ENCODE data around the gene TSPAN14.

TSPAN14 gene

GRCh38 chr10:80454513-80455460, 677 bp downstream of the TSPAN14 start:
- DNase-seq (ENCODE audit: low spot score): peak; percentile 57

DNA sequence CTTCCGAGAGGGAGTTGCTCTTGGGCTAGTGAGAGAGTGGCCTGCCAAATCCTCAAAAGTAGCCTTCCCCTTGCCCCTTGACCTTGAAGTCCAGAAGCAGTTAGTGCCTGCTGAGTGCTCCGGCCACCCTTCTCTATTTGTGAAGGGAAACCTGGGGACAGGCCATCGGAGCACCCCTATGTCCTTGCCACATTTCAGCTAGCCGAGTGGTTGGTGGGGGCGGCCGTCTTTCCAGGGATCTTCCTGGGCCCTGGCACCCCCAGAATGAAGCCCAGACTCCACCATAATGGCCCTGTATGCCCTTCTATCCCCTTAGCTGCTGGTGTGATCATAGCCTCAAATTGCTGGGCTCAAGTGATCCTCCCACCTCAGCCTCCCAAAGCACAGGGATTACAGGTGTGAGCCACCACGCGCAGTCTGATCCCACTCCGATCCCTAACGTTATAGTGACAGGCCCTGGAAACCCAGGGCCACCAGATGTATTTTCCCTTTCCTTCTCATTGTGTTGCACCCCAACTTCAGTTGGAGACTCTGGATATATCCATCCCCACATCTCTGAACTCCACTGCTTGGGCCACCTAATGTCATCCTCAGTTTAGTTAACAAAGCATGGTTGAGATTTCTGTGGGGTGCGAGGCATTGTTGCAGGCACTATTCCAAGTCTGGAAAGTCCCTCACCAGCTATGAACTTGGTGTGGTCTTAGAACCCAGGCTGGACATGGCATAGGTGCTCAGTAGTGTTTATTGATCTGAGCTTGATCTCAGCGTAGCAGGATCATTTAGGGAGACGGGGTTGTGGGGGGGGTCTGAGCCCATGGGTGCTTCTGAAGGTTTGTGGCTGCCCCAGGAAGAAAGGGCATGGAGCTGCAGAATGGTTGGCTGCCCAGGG, 1.6 kb downstream of the TSPAN14 start:
- no peak for DNase-seq (ENCODE audit: low spot score)

DNA sequence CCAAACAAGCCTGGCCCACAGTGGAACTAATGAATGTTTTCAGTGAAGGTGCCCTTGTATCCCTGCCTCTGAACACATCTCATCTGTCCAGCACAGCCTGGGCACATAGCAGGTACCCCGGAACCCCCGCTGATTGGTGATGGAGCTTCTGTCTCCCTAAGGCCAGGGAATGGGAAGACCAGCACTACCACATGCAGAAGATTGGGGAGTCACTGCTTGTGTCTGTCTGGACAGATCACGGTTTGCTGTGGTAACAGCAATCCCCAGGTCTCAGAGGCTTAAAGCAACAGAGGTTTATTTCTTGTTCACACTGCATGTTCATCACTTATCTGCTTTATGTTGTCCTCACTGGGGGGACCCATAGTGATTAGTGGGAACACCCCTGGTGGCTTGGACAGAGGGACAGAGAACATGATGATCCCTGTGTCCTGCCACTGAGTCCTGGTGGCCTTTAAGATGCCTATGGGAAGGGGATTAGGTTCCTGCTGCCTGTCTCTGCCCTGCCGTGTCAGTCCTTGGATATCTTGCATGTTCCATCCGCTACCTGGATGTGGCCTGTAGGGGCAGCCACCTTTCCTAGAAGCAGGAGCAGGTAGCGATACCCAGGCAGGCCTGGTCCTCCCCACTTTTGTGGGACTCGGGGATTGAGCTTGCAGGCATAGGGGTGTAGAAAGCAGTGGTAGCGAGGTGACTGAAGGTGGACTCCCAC, 3.6 kb downstream of the TSPAN14 start:
- DNase-seq (ENCODE audit: low spot score): no peak

DNA sequence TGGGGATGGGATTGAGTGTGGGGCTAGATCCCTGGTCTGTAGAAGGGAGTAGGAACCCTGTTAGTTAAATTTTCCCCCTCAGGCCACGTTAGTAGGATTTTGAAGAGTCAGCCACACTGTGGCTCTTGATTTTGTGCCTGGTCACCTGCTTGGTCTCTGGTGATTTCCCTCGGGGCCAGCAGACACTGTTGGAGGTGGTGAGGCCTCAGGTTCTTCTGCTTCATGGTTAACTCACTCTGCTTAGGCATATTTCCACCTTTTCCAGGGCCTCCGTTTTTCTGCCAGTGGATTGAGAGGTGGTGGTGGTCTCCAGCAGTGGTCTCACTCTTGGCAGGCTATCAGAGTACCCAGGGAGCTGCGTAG, 4.1 kb downstream of the TSPAN14 start:
- no peak for DNase-seq (ENCODE audit: low spot score)

DNA sequence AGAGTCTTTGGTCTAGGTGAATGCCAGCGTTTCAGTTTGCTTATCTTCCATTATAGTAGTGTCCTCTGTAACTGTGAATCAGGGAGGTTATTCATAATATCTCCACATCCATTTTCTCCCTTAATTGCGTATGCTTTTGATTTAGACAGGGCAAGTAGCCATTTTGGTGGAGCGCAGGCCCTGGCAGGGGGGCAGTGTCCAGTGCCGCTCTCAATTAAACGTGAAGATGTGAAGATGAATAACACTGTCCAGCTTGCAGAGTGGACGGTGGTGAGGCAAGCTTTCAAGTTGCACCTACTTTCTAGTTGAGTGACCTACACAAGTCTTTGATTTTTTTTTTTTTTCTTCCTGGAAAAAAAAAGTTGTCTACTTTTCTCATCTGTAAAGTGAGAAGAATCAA, 4.5 kb downstream of the TSPAN14 start:
- DNase-seq (ENCODE audit: low spot score): no peak

DNA sequence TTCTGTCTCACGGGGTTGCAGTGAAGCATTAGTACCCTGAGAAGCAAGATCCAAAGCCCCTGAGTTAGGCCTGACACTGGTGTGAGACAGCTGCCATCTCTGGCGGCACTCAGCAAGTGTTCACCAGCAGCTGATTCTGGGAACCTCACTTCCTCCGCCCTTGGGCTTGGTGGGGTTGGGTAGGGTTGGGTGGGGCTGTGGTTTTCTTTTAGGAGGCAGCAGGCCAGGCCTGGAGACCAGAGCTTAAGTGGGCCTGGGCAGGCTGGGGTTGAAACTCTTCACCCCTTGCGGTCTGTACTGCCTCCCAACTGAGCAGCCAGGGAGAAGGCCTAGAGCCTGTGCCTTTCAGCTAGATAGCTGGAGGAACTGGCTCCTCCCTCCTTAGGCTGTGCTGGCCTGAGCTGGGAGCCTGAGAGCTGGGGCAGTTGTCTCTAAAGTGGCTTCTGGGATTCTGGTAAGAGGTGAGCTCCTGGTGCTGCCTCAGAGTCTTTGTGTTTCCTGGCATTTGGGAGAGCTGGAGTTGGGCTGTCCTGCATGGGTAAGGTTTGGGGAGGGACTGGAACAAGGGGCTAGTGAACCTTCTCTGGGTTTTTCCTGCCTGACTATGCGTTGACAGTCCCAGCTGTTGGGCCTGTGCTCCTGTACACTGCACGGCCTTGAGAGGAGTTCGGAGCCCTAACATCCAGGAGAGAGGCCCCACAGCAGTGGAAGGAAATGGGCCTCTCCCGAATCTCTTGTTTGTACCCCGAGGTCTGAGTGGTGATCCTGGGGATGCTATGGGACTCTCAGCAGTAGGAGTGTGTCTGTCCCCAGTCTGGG, 5.1 kb downstream of the TSPAN14 start:
- DNase-seq (ENCODE audit: low spot score): peak; percentile 28

- DNase-seq (ENCODE audit: low spot score): peak; percentile 71
Observed at GRCh38 chr10:80460399-80461207, 6.5 kb downstream of the TSPAN14 start.

- DNase-seq (ENCODE audit: low spot score): no peak
Observed at GRCh38 chr10:80461208-80462183, 7.4 kb downstream of the TSPAN14 start.

- no peak for DNase-seq (ENCODE audit: low spot score)
Observed at GRCh38 chr10:80462299-80462980, 8.3 kb downstream of the TSPAN14 start.

DNA sequence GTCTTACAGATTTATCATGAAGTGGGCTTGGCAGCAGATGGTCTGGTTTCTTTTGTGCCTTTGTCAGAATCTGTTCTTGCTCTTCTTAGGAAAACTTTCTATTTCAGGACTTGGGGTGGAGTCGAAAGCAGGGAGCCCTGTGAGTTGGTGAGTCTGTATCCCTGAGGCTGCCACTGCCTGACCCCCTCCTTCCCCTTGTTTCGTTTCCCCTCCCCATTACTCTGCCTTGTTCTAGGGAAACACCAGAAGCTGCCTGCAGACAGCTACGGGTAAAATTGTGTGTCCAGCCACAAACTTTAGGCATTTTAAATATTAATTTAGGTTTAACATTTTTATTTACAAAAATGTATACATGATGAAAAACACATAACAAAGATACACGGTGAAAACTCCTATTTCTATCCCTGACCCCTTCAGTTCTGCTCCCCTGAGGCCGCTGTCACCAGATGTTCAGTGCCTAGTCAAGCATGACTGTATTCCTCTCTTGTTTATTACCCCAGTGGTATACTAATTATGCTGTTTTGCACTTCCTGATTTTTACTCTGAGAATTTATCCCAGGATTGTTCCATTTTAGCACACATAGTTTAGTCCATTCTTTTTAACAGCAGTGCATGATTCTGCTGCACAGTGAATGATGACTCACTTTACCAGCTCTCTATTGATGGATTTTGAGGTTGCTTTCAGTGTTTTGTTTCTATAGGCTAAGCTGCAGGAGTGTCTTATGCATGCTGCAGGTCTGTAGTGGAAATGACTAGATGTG, 9.1 kb downstream of the TSPAN14 start:
- DNase-seq (ENCODE audit: low spot score): no peak

- DNase-seq (ENCODE audit: low spot score): no peak
Observed at GRCh38 chr10:80463868-80464267, 9.8 kb downstream of the TSPAN14 start.

DNA sequence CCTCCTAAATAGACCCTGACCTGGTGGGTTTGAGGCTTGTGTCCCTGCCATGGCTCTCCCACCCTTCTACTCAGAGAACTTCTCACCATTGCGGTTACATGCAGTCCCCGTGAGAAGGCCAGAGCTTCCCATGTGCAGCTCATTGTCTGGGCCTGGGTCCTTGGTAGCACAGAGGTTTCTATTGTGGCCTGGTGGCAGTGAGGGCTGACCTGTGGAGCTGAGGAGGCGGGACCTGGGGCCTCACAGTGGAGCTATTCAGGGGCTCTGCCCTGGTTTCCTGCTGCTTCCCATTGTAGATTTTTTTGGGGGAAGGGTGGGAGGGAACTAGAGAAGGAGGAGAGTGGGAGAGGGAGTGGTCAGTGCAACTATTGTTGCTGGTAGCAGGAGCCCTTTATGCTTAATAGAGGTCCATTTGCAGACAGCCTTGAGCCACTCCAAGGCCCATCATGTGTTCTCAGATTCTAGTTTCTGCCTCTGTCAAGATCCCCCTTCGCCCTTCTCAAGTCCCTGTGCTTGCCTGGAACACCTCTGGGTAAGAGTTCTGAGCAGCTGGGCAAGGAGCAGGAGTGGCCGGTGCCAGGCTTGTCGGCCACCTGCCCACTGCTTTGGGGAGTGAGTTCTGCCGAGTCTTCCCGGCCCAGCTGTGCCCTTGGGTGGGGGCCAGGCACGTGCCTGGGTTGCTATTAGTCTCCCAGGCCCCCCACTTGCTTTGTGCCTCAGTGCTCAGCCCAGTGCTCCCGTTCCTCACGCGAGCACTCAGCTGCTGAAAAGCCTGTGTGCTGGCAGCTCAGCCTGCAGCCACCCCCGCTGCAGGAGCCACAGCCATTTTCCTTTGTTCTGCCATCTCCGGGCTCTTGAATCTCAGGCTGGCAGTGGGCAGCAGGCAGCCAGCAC, 10.7 kb downstream of the TSPAN14 start:
- DNase-seq (ENCODE audit: low spot score): peak; percentile 77

DNA sequence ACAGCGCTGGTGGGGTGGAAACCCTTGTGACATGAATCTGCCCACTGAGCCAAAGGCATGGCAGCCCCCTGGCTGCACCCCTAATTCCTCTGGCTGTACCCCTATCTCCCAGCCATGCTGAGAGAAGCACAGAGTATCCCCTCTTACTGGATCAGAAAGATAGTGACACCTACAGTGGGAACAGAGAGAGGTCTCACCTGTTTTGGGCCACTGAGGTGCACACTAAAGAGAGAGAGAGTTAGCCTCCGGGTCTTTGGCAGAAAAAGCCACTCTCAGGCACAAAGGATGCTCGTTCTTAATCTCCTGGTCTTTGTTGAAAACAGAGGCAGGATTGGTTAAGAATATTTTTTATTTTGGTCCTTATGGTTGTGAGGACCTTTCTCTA, 11.3 kb downstream of the TSPAN14 start:
- DNase-seq (ENCODE audit: low spot score): no peak

DNA sequence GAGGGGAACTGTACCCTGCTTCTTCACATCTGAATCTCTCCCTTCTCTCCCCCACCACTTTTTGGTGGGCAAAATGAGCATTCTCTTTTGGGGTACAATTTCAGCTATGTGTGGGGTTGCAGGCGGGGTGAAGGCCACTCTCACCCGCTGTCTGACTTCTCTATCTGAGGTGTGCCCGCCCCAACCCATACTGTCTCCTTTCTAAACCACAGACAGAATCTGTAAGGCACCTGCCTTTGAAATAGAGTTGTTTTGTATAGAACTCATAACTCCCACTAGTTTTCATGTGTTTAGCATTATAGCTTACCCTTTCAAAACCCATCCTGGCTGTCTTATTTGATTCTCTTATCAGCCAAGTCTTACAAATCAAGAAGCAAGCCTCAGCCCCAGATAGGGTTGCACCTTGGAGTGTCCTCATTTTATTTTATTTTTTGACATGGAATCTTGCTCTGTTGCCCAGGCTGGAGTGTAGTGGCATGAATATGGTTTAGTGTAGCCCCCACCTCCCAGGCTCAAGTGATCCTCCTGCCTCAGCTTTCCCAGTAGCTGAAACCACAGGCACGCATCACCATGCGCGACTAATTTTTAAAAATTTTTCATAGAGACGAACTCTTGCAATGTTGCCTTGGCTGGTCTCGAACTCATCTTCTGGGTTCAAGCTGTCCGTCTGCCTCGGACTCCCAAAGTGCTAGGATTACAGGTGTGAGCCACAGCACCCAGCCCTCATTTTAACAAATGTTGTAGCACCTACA, 11.9 kb downstream of the TSPAN14 start:
- no peak for DNase-seq (ENCODE audit: low spot score)

- DNase-seq (ENCODE audit: low spot score): no peak
Observed at GRCh38 chr10:80466724-80467326, 12.7 kb downstream of the TSPAN14 start.

DNA sequence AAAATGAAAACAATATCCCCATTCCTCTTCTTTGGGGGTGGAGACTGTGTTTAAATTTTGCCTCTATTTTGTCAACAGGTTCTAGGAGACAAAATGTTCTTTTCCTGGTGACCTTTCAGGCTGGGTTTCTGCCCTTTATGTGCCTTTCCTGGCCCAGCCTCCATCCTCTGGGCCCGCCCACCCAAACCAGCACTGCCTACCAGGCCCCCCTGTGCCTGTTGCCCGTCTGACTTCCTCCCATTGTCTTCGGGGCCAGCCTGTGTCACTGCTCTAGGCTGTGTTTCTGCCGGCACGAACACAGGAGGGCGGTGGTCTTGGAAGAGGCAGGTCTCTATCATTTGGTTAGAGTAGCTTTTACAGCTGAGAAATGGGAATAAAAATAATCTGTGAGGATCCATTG, 13.9 kb downstream of the TSPAN14 start:
- DNase-seq (ENCODE audit: low spot score): peak; percentile 81
